K562 (cell line): ENCODE data around the gene RHCG.

Source experiments
- CTCF ChIP-seq, 3 experiments: IDR thresholded peaks in 2 of 3; conservative IDR thresholded peaks in 1 of 3; 2 replicates each; pipeline ENCODE4 v1.5.1; 2011 to 2012; ENCODE audit warnings: low read length in 3 of 3, mild to moderate bottlenecking in 3 of 3, control low read depth in 2 of 3, improper control_type of control experiment in 1 of 3, inconsistent platforms in 1 of 3, low read depth in 1 of 3, mixed read lengths in 1 of 3, moderate library complexity in 1 of 3; ENCODE audit not compliant: insufficient read depth in 2 of 3
- DPF2 ChIP-seq: fragments of 450-650 bp; IDR thresholded peaks from 2 replicates; pipeline ENCODE4 v1.6.1; 2016
- EZH2 ChIP-seq: IDR thresholded peaks from 2 replicates; pipeline ENCODE4 v1.6.1; 2012; ENCODE audit warnings: low read depth, mild to moderate bottlenecking, inconsistent platforms, low read length, borderline replicate concordance
- MAFG ChIP-seq: fragments of 450-650 bp; conservative IDR thresholded peaks from 2 replicates; pipeline ENCODE4 v1.6.1; 2016; ENCODE audit warnings: missing genetic modification characterization, missing compliant biosample characterization
- MAFK ChIP-seq: IDR thresholded peaks from 2 replicates; pipeline ENCODE4 v1.6.1; 2011; ENCODE audit warnings: low read length, improper control_type of control experiment
- MLX ChIP-seq, 2 experiments: fragments of 450-650 bp in 1 of 2; sonication (generic) in 1 of 2; formaldehyde crosslinking; conservative IDR thresholded peaks; 2 replicates each; pipeline versions ENCODE4 v1.4.0 to v1.8.1; 2020 to 2022; ENCODE audit warnings: mild to moderate bottlenecking in 1 of 2, missing genetic modification reagents in 1 of 2
- MTA3 ChIP-seq: fragments of 450-650 bp; formaldehyde crosslinking; IDR thresholded peaks from 2 replicates; pipeline ENCODE4 v1.6.1; 2017; ENCODE audit warnings: mild to moderate bottlenecking, borderline replicate concordance
- TARDBP ChIP-seq: fragments of 450-650 bp; IDR thresholded peaks from 2 replicates; pipeline ENCODE4 v1.6.1; 2016
- TF ChIP-seq, protein P1 (sequence below): fragments of 250-450 bp; sonication (Bioruptor Pico); IDR thresholded peaks from 2 replicates; pipeline ENCODE4 v1.5.0; 2020; ENCODE audit warnings: mild to moderate bottlenecking

- TF ChIP-seq, protein P1, sequence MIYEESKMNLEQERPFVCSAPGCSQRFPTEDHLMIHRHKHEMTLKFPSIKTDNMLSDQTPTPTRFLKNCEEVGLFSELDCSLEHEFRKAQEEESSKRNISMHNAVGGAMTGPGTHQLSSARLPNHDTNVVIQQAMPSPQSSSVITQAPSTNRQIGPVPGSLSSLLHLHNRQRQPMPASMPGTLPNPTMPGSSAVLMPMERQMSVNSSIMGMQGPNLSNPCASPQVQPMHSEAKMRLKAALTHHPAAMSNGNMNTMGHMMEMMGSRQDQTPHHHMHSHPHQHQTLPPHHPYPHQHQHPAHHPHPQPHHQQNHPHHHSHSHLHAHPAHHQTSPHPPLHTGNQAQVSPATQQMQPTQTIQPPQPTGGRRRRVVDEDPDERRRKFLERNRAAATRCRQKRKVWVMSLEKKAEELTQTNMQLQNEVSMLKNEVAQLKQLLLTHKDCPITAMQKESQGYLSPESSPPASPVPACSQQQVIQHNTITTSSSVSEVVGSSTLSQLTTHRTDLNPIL (CRISPR knock-in tag): no peak
- no peak for TF ChIP-seq MAFK
- peak; percentile 67 to 78 (median 69) for TF ChIP-seq CTCF (IDR thresholded peaks at IDR 0.05 in 2 of 3, conservative IDR thresholded peaks at IDR 0.05 in 1 of 3; ENCODE audit: insufficient read depth in 2 of 3, low read depth in 1 of 3, low read length in 3 of 3)
- TF ChIP-seq MLX (CRISPR knock-in tag; conservative IDR thresholded peaks at IDR 0.05): no peak
- no peak for TF ChIP-seq MAFG (tag)
- no peak for TF ChIP-seq TARDBP
- TF ChIP-seq EZH2: no peak
- no peak for TF ChIP-seq MTA3
- no peak for TF ChIP-seq DPF2
Observed at GRCh38 chr15:89494941-89495637, 1.3 kb downstream of the RHCG start.
